Motor neuron (in vitro differentiated cells): Measurements from ENCODE around the gene PEX16. TPM values are rescaled to one million over a fixed set of nuclear protein-coding genes. Genes with fewer than 3 reads are reported as not detected.
A peak's percentile ranks its signal among the peaks of the same experiment; 100 is the strongest.

ENCODE experiments used
- ATAC-seq, 8 experiments: fragments of 200-7000 bp; cut with Tn5 transposase; replicated peaks in 6 of 8; 2 replicates each; pipeline ENCODE4 v1.8.0; 2021; ENCODE audit warnings: mild to moderate bottlenecking in 8 of 8, moderate library complexity in 8 of 8
- H3K27ac ChIP-seq, 2 donors: fragments of 250-450 bp; sonication (Bioruptor Pico); 2 replicates each; pipeline ENCODE4 v1.9.0; 2021; ENCODE audit warnings: antibody characterized with exemption in 2 of 2, mild to moderate bottlenecking in 2 of 2, moderate library complexity in 1 of 2
- H3K4me1 ChIP-seq, 2 donors: fragments of 250-450 bp; sonication (Bioruptor Pico); replicated peaks in 1 of 2; 2 replicates each; pipeline ENCODE4 v1.6.1; 2021; ENCODE audit warnings: antibody characterized with exemption in 2 of 2, mild to moderate bottlenecking in 2 of 2, moderate library complexity in 1 of 2
- H3K4me3 ChIP-seq, 5 donors: fragments of 250-450 bp; sonication (Bioruptor Pico); 2 replicates each; pipeline ENCODE4 v1.9.0; 2021; ENCODE audit warnings: antibody characterized with exemption in 5 of 5, mild to moderate bottlenecking in 5 of 5, moderate library complexity in 4 of 5
- WGBS, 10 experiments: fragments of 450-650 bp; shearing (Covaris generic); methylation state at CpG; one replicate each; pipeline ENCODE4 v1.0.0; 2022; 5-methylcytosine and 5-hydroxymethylcytosine counted together
- in situ Hi-C, 9 experiments: fragments of 400-800 bp; cut with MboI; loops; one replicate each; pipeline ENCODE4 v1.15.0; 2021; ENCODE audit warnings: low sequenced_read_pairs in 9 of 9, low pct_unique_long_range_greater_than_20kb in 2 of 9; ENCODE audit not compliant: unreplicated experiment in 9 of 9
- total RNA-seq, 8 experiments: library from RNA; unstranded; fragments of 300-600 nt; gene quantifications; 2 replicates each; pipeline versions ENCODE4 v1.2.3 to v1.2.4, GENCODE V29; 2022

PEX16 gene
- total RNA-seq, 8 experiments from 2014 or later: 22.7 to 51.5 (median 28.6) TPM

- ATAC-seq: peak; percentile 76 to 92 (median 80)
- in situ Hi-C loops: loop anchor here in 1 of 9 experiments (25.0 kb wide), 1 partner anchor 427 kb away; no protein-coding TSS in a partner anchor
- 0 to 20% (median 0%) methylated on average over 1 to 2 of the region's 73 CpGs; no CpG with 5 or more reads in 7 of the 10 experiments for WGBS, 10 experiments
- Histone ChIP-seq H3K4me1 (peaks cover 9 to 20% of the 10 kb centered on the region in 2 donors), H3K27ac (peak within 1 kb of the TSS; percentile 12 to 69), H3K4me3 (peak within 1 kb of the TSS; percentile 51 to 83 (median 62))
Observed at GRCh38 chr11:45885274-45885920, 32.3 kb downstream of the PEX16 start, which contains the start of gene MAPK8IP1. MAPK8IP1 (plus strand) TSS chr11:45885651; CDS start chr11:45885821, 170 bp downstream.

DNA sequence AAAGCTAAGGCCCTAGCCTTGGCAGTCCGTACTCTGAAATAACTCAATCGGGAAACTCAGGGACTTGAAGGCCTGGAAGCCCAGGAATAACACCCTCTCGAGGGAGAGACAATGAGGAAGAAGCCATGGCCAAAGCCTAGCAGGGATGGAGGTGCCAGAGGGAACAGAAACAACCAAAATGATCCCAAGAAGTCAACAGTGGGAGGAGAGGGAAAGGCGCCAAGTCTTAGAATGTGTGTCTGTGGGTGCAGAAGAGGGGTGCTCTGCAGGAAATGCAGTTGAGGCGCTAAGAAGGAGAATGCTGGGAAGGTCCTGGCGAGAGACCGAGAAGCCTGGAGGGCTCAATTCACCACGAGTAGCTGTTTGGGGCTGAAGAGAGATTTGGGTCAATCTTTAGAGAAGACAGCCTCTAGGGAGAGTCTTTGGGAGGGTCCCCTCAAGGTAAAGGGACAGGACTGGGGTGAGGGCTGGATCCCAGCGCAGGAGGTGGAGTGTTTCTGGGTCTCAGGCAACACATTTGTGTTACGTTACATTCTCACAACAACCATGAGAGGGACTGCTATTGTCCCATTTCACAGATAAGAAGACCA, 33.0 kb downstream of the PEX16 start:
- in situ Hi-C loops: loop anchor here in 1 of 9 experiments (25.0 kb wide), 1 partner anchor 428 kb away; no protein-coding TSS in a partner anchor
- WGBS, 10 experiments: 73 to 93% (median 88%) methylated on average over 3 to 9 of the region's 10 CpGs; no CpG with 5 or more reads in 5 of the 10 experiments
- ATAC-seq: no peak
- Histone ChIP-seq H3K4me3 (peak overlapping the region; percentile 51 to 83 (median 62)), H3K27ac (no peak overlapping the region), H3K4me1 (peaks cover 12 to 25% of the 10 kb centered on the region in 2 donors)

GRCh38 chr11:45881708-45882368, 35.8 kb downstream of the PEX16 start:
- no peak for ATAC-seq
- H3K4me3 ChIP-seq: no peak overlapping the region
- in situ Hi-C loops: loop anchor here in 1 of 9 experiments (25.0 kb wide), 1 partner anchor 430 kb away; no protein-coding TSS in a partner anchor
- WGBS, 10 experiments: 33 to 100% (median 80%) methylated on average over 1 to 2 of the region's 6 CpGs; no CpG with 5 or more reads in 4 of the 10 experiments
- peak overlapping the region; percentile 68 to 79 for H3K27ac ChIP-seq
- peaks cover 14 to 23% of the 10 kb centered on the region in 2 donors for H3K4me1 ChIP-seq

GRCh38 chr11:45880772-45881570, 36.7 kb downstream of the PEX16 start:
- H3K4me3 ChIP-seq: no peak overlapping the region
- in situ Hi-C loops: loop anchor here in 1 of 9 experiments (25.0 kb wide), 1 partner anchor 431 kb away; no protein-coding TSS in a partner anchor
- WGBS, 10 experiments: 73 to 94% (median 90%) methylated on average over 1 to 11 of the region's 15 CpGs; no CpG with 5 or more reads in 4 of the 10 experiments
- peak overlapping the region; percentile 68 to 79 for H3K27ac ChIP-seq
- no peak for ATAC-seq
- H3K4me1 ChIP-seq: peaks cover 14 to 21% of the 10 kb centered on the region in 2 donors

GRCh38 chr11:45879803-45880686, 37.6 kb downstream of the PEX16 start:
- Histone ChIP-seq H3K4me1 (peaks cover 14 to 21% of the 10 kb centered on the region in 2 donors), H3K27ac (peak overlapping the region; percentile 68 to 79), H3K4me3 (no peak overlapping the region)
- 17 to 87% (median 74%) methylated on average over 1 to 7 of the region's 7 CpGs; no CpG with 5 or more reads in 1 of the 10 experiments for WGBS, 10 experiments
- peak in 5 of 8 experiments; percentile 84 to 91 (median 87) for ATAC-seq
- in situ Hi-C loops: loop anchor here in 1 of 9 experiments (25.0 kb wide), 1 partner anchor 432 kb away; no protein-coding TSS in a partner anchor

- ATAC-seq: no peak
- no peak overlapping the region for H3K27ac ChIP-seq
- H3K4me1 ChIP-seq: peaks cover 20 to 27% of the 10 kb centered on the region in 2 donors
- WGBS, 10 experiments: 52 to 100% (median 92%) methylated on average over 1 to 3 of the region's 3 CpGs; no CpG with 5 or more reads in 3 of the 10 experiments
- in situ Hi-C loops: loop anchor here in 1 of 9 experiments (25.0 kb wide), 1 partner anchor 434 kb away; no protein-coding TSS in a partner anchor
- no peak overlapping the region for H3K4me3 ChIP-seq
Observed at GRCh38 chr11:45877845-45878244, 39.8 kb downstream of the PEX16 start.

- 17 to 100% (median 92%) methylated on average over 1 to 6 of the region's 8 CpGs; no CpG with 5 or more reads in 2 of the 10 experiments for WGBS, 10 experiments
- H3K4me1 ChIP-seq: peaks cover 23 to 31% of the 10 kb centered on the region in 2 donors
- ATAC-seq: no peak
- no peak overlapping the region for H3K4me3 ChIP-seq
- H3K27ac ChIP-seq: no peak overlapping the region
- in situ Hi-C loops: loop anchor here in 1 of 9 experiments (25.0 kb wide), 1 partner anchor 435 kb away; no protein-coding TSS in a partner anchor
Observed at GRCh38 chr11:45877221-45877620, 40.5 kb downstream of the PEX16 start.

DNA sequence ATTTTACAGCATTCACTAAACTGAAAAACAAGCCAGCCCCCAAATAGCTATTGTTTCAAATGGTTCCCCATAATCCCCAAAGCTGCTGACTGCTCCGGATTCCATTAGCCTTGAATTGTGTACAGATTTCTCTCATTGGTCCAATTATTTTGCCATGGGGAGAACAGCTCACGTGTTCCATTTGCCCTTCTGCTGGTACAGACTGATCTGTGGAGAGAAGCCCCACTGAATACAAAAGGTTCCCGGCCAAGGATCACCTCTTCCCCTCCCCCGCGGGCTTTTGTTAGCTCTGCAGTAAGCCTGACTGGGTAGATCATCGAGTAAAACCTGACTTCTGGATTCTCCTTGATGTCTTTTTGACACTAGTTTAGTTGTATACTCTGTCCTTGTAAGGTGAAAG, 41.3 kb downstream of the PEX16 start:
- H3K4me3 ChIP-seq: no peak overlapping the region
- no peak overlapping the region for H3K27ac ChIP-seq
- no peak for ATAC-seq
- WGBS, 10 experiments: 0 to 100% (median 38%) methylated on average over 1 to 5 of the region's 6 CpGs; no CpG with 5 or more reads in 1 of the 10 experiments
- H3K4me1 ChIP-seq: peaks cover 23 to 28% of the 10 kb centered on the region in 2 donors
- in situ Hi-C loops: loop anchor here in 1 of 9 experiments (25.0 kb wide), 1 partner anchor 436 kb away; no protein-coding TSS in a partner anchor

DNA sequence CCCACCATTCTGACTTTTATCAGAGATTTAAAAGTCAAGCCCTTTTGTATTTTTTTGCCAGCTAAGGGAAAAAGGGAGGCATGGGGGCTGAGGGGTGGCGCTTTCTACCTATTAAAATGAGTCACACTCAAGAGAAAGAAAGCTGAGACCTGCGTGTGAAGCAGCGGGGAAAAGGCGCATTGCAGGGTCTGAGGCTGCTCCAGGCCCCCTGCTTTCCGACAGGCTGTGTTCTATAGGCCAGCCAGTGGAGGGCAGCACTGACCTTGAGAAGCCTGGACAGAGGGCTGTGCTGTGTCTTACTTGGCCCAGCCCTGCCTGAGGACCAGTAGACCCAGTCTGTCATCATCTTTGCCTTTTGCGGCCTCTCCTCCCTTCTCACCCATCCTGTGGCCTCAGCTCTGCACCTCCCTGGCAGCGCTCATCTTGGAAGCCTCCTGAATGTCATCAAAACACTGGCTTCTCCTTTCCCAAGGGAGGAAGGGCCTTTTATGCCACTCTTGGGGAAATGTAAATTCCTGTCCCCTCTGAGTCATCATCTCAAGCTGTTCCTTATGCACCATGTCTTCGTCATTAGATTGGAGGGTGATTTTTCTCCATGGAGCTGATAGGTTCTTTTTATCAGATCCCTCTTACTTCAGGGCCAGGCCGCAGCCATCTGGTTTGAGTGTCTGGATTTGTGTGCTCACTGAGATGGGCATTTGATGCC, 44.9 kb downstream of the PEX16 start:
- WGBS, 10 experiments: 6 to 72% (median 40%) methylated on average over 1 to 5 of the region's 9 CpGs; no CpG with 5 or more reads in 3 of the 10 experiments
- peak overlapping the region; percentile 26 to 45 for H3K27ac ChIP-seq
- in situ Hi-C loops: no loop called here
- H3K4me3 ChIP-seq: no peak overlapping the region
- H3K4me1 ChIP-seq: peaks cover 9 to 10% of the 10 kb centered on the region in 2 donors
- peak; percentile 90 to 98 (median 95) for ATAC-seq

DNA sequence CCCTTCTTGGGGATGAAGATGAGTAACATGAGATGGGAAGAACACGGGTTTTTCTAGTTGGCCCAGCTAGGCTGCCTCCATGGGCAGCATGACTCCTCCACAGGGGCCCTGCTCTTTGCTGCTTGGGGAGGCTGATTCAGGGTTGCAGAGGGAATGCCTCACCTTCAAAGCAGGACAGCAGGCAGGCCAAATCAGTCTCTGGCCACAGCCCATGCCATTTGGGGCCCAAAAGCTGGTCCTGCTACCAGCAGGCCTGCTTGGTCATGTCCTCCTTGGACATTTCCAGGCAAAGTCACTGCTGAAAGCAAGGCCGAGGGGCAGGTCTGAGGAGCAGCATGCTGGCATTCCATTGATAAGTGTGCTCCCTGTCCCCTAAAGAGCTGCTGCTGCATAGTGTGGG, 46.0 kb downstream of the PEX16 start:
- in situ Hi-C loops: no loop called here
- no peak overlapping the region for H3K27ac ChIP-seq
- no peak overlapping the region for H3K4me3 ChIP-seq
- H3K4me1 ChIP-seq: peaks cover 9 to 10% of the 10 kb centered on the region in 2 donors
- ATAC-seq: no peak
- WGBS, 10 experiments: 90 to 93% (median 92%) methylated on average over 2 of the region's 2 CpGs; no CpG with 5 or more reads in 7 of the 10 experiments

GRCh38 chr11:45870706-45871105, 47.0 kb downstream of the PEX16 start:
- Histone ChIP-seq H3K4me1 (peaks cover 9 to 10% of the 10 kb centered on the region in 2 donors), H3K27ac (no peak overlapping the region), H3K4me3 (no peak overlapping the region)
- WGBS, 10 experiments: 60 to 93% methylated on average over 1 to 2 of the region's 4 CpGs; no CpG with 5 or more reads in 8 of the 10 experiments
- no peak for ATAC-seq
- in situ Hi-C loops: no loop called here
